Measurements from ENCODE around the gene LPAR3. TPM values are rescaled to one million over a fixed set of nuclear protein-coding genes. Genes with fewer than 3 reads are reported as not detected.

Gene LPAR3
- total RNA-seq, 1 experiment from 2014 or later, result 0.13 TPM

DNA sequence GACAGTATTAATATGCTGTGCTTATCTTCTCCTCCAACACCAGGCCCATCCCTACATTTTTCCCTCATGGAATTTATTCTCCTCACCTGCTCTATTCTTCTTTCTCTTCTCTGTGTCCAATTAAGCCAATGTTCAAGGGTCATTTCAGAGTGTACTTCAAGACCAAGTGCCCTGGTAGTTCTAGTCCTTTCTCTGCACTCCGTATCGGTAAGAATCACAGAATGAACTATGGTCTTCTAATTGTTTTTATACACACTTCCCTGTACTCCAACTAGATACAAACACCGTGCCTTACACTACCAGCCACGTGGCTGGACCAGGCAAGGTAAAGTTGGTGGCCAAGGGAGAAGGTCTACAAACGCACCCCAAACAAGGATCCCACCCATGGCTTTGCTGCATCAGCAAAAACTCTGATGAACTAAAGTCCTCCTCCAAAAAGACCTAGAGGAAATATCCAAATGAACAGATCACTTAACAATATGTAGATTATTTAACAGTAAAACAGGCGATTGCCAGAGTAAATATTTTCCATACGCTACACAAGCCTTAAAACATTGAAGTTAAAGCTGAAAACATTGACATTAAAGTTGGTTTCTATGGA lies 40.1 kb upstream of the LPAR3 start:
- no peak for TF ChIP-seq EZH2 (IDR thresholded peaks at IDR 0.05; ENCODE audit: borderline replicate concordance, low read depth, low read length, poor library complexity, severe bottlenecking)
- TF ChIP-seq, protein P1, sequence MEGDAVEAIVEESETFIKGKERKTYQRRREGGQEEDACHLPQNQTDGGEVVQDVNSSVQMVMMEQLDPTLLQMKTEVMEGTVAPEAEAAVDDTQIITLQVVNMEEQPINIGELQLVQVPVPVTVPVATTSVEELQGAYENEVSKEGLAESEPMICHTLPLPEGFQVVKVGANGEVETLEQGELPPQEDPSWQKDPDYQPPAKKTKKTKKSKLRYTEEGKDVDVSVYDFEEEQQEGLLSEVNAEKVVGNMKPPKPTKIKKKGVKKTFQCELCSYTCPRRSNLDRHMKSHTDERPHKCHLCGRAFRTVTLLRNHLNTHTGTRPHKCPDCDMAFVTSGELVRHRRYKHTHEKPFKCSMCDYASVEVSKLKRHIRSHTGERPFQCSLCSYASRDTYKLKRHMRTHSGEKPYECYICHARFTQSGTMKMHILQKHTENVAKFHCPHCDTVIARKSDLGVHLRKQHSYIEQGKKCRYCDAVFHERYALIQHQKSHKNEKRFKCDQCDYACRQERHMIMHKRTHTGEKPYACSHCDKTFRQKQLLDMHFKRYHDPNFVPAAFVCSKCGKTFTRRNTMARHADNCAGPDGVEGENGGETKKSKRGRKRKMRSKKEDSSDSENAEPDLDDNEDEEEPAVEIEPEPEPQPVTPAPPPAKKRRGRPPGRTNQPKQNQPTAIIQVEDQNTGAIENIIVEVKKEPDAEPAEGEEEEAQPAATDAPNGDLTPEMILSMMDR (conservative IDR thresholded peaks at IDR 0.05; ENCODE audit: low read depth, low read length), result no peak
- intact Hi-C loops (cut with micrococcal nuclease; ENCODE audit: unreplicated experiment), result loop anchor here (10.0 kb wide), 3 partner anchors 308 to 998 kb away; no protein-coding TSS in a partner anchor
- CTCF ChIA-PET, result no interaction called here

DNA sequence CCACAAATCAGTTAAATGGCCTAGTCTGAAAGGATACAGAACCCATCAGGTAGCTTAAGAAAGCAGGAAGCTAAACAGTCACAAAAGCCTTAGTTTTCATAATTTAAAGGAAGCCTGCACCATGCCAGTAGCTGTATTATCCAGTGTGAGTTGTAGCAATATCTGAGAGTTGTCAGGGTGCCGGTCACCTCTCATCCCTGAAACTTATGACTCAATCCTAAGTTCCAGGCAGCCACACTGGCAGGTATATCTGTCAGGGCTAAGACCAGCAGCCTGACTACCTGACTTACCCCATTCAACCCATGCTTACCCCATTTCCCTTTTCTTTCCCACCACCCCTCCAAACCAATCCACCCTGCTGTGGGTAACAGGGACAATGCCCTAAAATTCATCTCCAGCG lies 37.8 kb upstream of the LPAR3 start:
- CTCF ChIA-PET, result no interaction called here
- BruUV-seq (replicated peaks), result no TSS peak
- peaks cover 3% of the 10 kb centered on the region for H3K27me3 ChIP-seq (replicated peaks; ENCODE audit: insufficient read depth, low read depth, low read length, poor library complexity)
- intact Hi-C loops (cut with micrococcal nuclease; ENCODE audit: unreplicated experiment), result loop anchor here (10.0 kb wide), 3 partner anchors 306 to 996 kb away; no protein-coding TSS in a partner anchor
- H3K9me3 ChIP-seq (ENCODE audit: low read depth, low read length, poor library complexity, severe bottlenecking), result no peaks in the 10 kb centered on the region
- no peak overlapping the region for H3K4me3 ChIP-seq (ENCODE audit: low read depth, low read length, poor library complexity, severe bottlenecking)
- no peak for DNase-seq (ENCODE audit: low spot score)
- H3K27ac ChIP-seq (ENCODE audit: low read depth, low read length, poor library complexity, severe bottlenecking), result no peak overlapping the region
- POLR2A ChIA-PET (ENCODE audit: low non-redundant PET), result no interaction called here
- no peak for TF ChIP-seq EZH2 (IDR thresholded peaks at IDR 0.05; ENCODE audit: borderline replicate concordance, low read depth, low read length, poor library complexity, severe bottlenecking)
- TF ChIP-seq, protein P1 (conservative IDR thresholded peaks at IDR 0.05; ENCODE audit: low read depth, low read length), result no peak
- H3K36me3 ChIP-seq (ENCODE audit: insufficient read depth, low read length, poor library complexity, severe bottlenecking), result no peaks in the 10 kb centered on the region
- H3K4me1 ChIP-seq (ENCODE audit: insufficient read depth, low read length, poor library complexity, severe bottlenecking), result no peaks in the 10 kb centered on the region

More for the DNA sequence above, 40.1 kb upstream of the LPAR3 start:
- POLR2A ChIA-PET (ENCODE audit: low non-redundant PET), result interaction anchor here (0.7 kb wide), 1 partner anchor 12 kb away, joined by 4 read pairs; no protein-coding TSS in a partner anchor
- no TSS peak for BruUV-seq (replicated peaks)
- no peak overlapping the region for H3K4me3 ChIP-seq (ENCODE audit: low read depth, low read length, poor library complexity, severe bottlenecking)
- DNase-seq (ENCODE audit: low spot score), result no peak
- H3K36me3 ChIP-seq (ENCODE audit: insufficient read depth, low read length, poor library complexity, severe bottlenecking), result no peaks in the 10 kb centered on the region
- H3K27ac ChIP-seq (ENCODE audit: low read depth, low read length, poor library complexity, severe bottlenecking), result no peak overlapping the region
- H3K27me3 ChIP-seq (replicated peaks; ENCODE audit: insufficient read depth, low read depth, low read length, poor library complexity), result peaks cover 3% of the 10 kb centered on the region
- H3K4me1 ChIP-seq (ENCODE audit: insufficient read depth, low read length, poor library complexity, severe bottlenecking), result no peaks in the 10 kb centered on the region
- H3K9me3 ChIP-seq (ENCODE audit: low read depth, low read length, poor library complexity, severe bottlenecking), result no peaks in the 10 kb centered on the region

DNA sequence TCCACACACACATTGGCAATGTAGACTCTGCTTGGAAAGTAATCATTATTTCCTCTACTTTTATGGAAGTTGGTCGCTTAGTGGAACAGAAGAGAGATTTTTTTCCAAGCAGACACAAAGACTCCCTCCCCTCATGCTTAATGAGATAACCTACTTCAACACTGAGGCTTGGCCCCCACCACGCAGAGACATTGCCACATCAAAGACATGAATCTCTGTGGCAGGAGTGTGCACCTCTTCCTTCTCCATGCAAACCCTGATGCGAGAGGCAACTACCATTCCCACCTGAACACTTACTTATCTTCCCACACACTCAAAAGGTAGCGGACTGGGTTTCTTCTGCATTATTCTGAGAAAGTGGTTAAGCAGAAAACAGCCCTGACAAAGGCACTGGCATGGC lies 37.3 kb upstream of the LPAR3 start:
- Histone ChIP-seq H3K27me3 (replicated peaks; ENCODE audit: insufficient read depth, low read depth, low read length, poor library complexity) (peaks cover 3% of the 10 kb centered on the region), H3K27ac (ENCODE audit: low read depth, low read length, poor library complexity, severe bottlenecking) (no peak overlapping the region), H3K9me3 (ENCODE audit: low read depth, low read length, poor library complexity, severe bottlenecking) (no peaks in the 10 kb centered on the region), H3K4me1 (ENCODE audit: insufficient read depth, low read length, poor library complexity, severe bottlenecking) (no peaks in the 10 kb centered on the region), H3K4me3 (ENCODE audit: low read depth, low read length, poor library complexity, severe bottlenecking) (no peak overlapping the region), H3K36me3 (ENCODE audit: insufficient read depth, low read length, poor library complexity, severe bottlenecking) (no peaks in the 10 kb centered on the region)
- no peak for DNase-seq (ENCODE audit: low spot score)
- BruUV-seq (replicated peaks), result no TSS peak
- no peak for TF ChIP-seq EZH2 (IDR thresholded peaks at IDR 0.05; ENCODE audit: borderline replicate concordance, low read depth, low read length, poor library complexity, severe bottlenecking)
- TF ChIP-seq, protein P1 (conservative IDR thresholded peaks at IDR 0.05; ENCODE audit: low read depth, low read length), result no peak
- intact Hi-C loops (cut with micrococcal nuclease; ENCODE audit: unreplicated experiment), result loop anchor here (10.0 kb wide), 3 partner anchors 306 to 996 kb away; no protein-coding TSS in a partner anchor
- CTCF ChIA-PET, result interaction anchor here (0.7 kb wide), 1 partner anchor 148 kb away, joined by 6 read pairs; no protein-coding TSS in a partner anchor
- POLR2A ChIA-PET (ENCODE audit: low non-redundant PET), result no interaction called here

All from A673 (cell line).